SU-DHL-6 (cell line): ENCODE data around the gene SHC2.

ENCODE experiments used
- H2AFZ ChIP-seq: fragments of 200-600 bp; sonication (generic); 2 replicates; pipeline ENCODE4 v1.6.1; 2014; ENCODE audit warnings: low read depth, mild to moderate bottlenecking, moderate library complexity, mixed read lengths, antibody characterized with exemption, low read length; ENCODE audit not compliant: severe bottlenecking
- H3F3A ChIP-seq: fragments of 200-600 bp; shearing (Covaris generic); 2 replicates; pipeline ENCODE4 v1.6.0; 2016; ENCODE audit warnings: antibody characterized with exemption, mild to moderate bottlenecking; ENCODE audit not compliant: insufficient read depth
- H3K27ac ChIP-seq: fragments of 200-600 bp; sonication (generic); 2 replicates; pipeline ENCODE4 v1.5.1; 2016; ENCODE audit warnings: low read depth, mild to moderate bottlenecking, low read length, moderate library complexity, mixed read lengths
- H3K27me3 ChIP-seq: fragments of 200-600 bp; sonication (generic), shearing (Covaris generic); 2 replicates; pipeline ENCODE4 v1.6.0; 2014; ENCODE audit warnings: mild to moderate bottlenecking, low read length
- H3K36me3 ChIP-seq: fragments of 200-600 bp; sonication (generic); 2 replicates; pipeline ENCODE4 v1.6.1; 2014; ENCODE audit warnings: mild to moderate bottlenecking, low read length, mixed read lengths
- H3K4me2 ChIP-seq: fragments of 300-600, 200-600 bp; shearing (Covaris generic), sonication (generic); 2 replicates; pipeline ENCODE4 v1.6.0; 2014; ENCODE audit warnings: low read length, low read depth, mild to moderate bottlenecking; ENCODE audit not compliant: poor library complexity, severe bottlenecking
- H3K4me3 ChIP-seq: fragments of 200-600 bp; sonication (generic); 2 replicates; pipeline ENCODE4 v1.5.1; 2014; ENCODE audit warnings: antibody characterized with exemption, low read length, mild to moderate bottlenecking, mixed read lengths; ENCODE audit not compliant: insufficient read depth, poor library complexity, severe bottlenecking
- H3K79me2 ChIP-seq: fragments of 200-600 bp; sonication (generic); 2 replicates; pipeline ENCODE4 v1.6.1; 2014; ENCODE audit warnings: mild to moderate bottlenecking, low read length, moderate library complexity; ENCODE audit not compliant: insufficient read depth
- H3K9ac ChIP-seq: fragments of 200-600 bp; sonication (generic); 2 replicates; pipeline ENCODE4 v1.7.0; 2014; ENCODE audit warnings: mild to moderate bottlenecking, low read length
- H3K9me2 ChIP-seq: fragments of 200-600 bp; sonication (generic); replicated peaks from 2 replicates; pipeline ENCODE4 v1.6.1; 2014; ENCODE audit warnings: low read length; ENCODE audit not compliant: insufficient read depth
- H3K9me3 ChIP-seq: fragments of 200-600 bp; sonication (generic); 2 replicates; pipeline ENCODE4 v1.6.1; 2014; ENCODE audit warnings: low read length, mixed read lengths; ENCODE audit not compliant: insufficient read depth
- H4K20me1 ChIP-seq: fragments of 200-600 bp; sonication (generic); 2 replicates; pipeline ENCODE4 v1.6.1; 2014; ENCODE audit warnings: low read depth, mild to moderate bottlenecking, antibody characterized with exemption, low read length, moderate library complexity, mixed read lengths
- CTCF ChIP-seq: fragments of 200-600 bp; sonication (generic); IDR thresholded peaks from one replicate; pipeline ENCODE4 v1.5.1; 2017; ENCODE audit warnings: antibody characterized with exemption, mild to moderate bottlenecking, low read length, moderate library complexity; ENCODE audit not compliant: insufficient read depth, poor library complexity, severe bottlenecking
- EZH2phosphoT487 ChIP-seq: fragments of 200-600 bp; sonication (generic), shearing (Covaris generic); conservative IDR thresholded peaks from 2 replicates; pipeline ENCODE4 v1.6.1; 2018; ENCODE audit warnings: mild to moderate bottlenecking, antibody characterized with exemption, low read length, moderate library complexity, mixed read lengths

SHC2 gene

DNA sequence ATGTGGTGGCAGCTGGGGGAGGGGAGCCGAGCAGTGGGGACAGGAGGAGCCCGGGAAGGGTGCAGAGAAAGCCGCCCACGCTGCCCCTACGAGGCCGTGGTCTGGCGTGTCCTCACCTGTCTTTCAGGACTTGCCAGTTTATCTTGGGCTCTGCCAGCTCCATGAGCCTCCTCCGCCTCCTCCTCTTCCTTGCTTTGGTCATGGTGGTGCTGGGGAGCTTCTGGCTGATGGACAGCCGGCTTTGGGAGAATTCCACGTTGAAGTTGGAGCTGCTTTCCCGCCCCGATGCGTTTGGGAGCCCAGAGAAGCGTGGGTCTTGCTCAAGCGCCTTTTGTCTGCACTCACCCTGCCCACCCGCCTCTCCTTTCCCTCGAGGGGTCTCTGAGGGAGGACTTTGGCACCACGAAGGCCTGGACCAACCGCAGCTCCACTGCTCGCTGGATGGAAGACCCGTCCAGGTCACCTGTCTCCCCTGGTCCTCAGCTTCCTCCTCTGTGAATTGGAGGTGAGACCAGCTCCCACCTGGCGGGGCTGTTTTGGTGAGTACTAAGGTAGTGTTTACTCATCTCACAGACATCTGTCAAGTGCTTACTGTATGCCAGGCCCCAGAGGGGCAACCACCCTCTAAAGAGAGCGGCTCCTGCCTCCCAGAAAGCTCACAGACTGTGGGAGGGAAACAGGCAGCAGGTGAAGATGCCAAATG lies 86.5 kb downstream of the SHC2 start:
- Histone ChIP-seq H3K9me3 (no peaks in the 10 kb centered on the region), H3K27me3 (no peaks in the 10 kb centered on the region), H3K36me3 (no peaks in the 10 kb centered on the region), H4K20me1 (no peaks in the 10 kb centered on the region), H3K4me2 (no peak overlapping the region), H2AFZ (no peak overlapping the region), H3K9me2 (no peaks in the 10 kb centered on the region), H3K4me3 (no peak overlapping the region), H3K79me2 (no peaks in the 10 kb centered on the region), H3F3A (no peaks in the 10 kb centered on the region), H3K27ac (no peak overlapping the region), H3K9ac (no peak overlapping the region)
- TF ChIP-seq EZH2phosphoT487 (no peak), CTCF (no peak)

- H3K9me3 ChIP-seq: no peaks in the 10 kb centered on the region
- no peak overlapping the region for H3K4me2 ChIP-seq
- H3K27me3 ChIP-seq: no peaks in the 10 kb centered on the region
- no peaks in the 10 kb centered on the region for H3K79me2 ChIP-seq
- H3K9me2 ChIP-seq: no peaks in the 10 kb centered on the region
- H3K27ac ChIP-seq: no peak overlapping the region
- no peak overlapping the region for H2AFZ ChIP-seq
- H3K4me3 ChIP-seq: no peak overlapping the region
- no peak overlapping the region for H3K9ac ChIP-seq
- no peak for TF ChIP-seq CTCF
- TF ChIP-seq EZH2phosphoT487: no peak
- no peaks in the 10 kb centered on the region for H3F3A ChIP-seq
- H4K20me1 ChIP-seq: no peaks in the 10 kb centered on the region
- H3K36me3 ChIP-seq: no peaks in the 10 kb centered on the region
These were observed 87.2 kb downstream of the SHC2 start for GRCh38 chr19:373391-374182.

DNA sequence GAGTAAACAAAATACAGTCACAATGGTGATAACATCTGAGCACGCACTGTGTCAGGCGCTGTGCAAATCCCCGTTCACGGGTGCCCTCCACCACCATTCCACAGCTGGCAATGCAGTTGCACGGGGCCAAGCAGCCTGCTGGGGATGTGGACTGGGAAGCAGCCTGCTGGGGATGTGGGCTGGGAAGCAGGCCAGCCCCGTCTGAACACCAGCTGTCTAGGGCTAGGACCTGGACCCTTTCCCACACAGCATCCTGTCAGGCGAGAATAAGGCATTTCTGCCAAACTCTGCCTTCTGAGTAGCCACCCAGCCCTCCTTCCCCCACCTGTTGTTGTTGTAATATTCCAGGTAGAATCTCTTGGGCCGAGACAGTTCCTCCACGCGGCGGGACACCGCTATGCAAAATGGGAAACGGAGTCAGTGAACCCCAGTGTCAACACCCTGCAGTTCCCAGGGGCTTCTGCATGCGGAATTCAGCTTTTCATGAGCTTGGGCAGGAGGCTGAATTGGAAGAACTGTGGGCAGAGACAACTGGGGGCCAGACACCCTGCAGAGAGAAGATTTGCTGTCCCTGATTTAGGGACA lies 88.4 kb downstream of the SHC2 start:
- Histone ChIP-seq H3K36me3 (no peaks in the 10 kb centered on the region), H4K20me1 (no peaks in the 10 kb centered on the region), H3K27me3 (no peaks in the 10 kb centered on the region), H3K9me3 (no peaks in the 10 kb centered on the region), H3K4me3 (no peak overlapping the region), H3F3A (no peaks in the 10 kb centered on the region), H3K4me2 (no peak overlapping the region), H2AFZ (no peak overlapping the region), H3K27ac (no peak overlapping the region), H3K9me2 (no peaks in the 10 kb centered on the region), H3K79me2 (no peaks in the 10 kb centered on the region), H3K9ac (no peak overlapping the region)
- TF ChIP-seq EZH2phosphoT487 (no peak), CTCF (no peak)
